GM12878 (cell line): Measurements from ENCODE around the gene ASB15. TPM values are rescaled to one million over a fixed set of nuclear protein-coding genes. Genes with fewer than 3 reads are reported as not detected.
A peak's percentile ranks its signal among the peaks of the same experiment; 100 is the strongest.

Experiments used
- ATAC-seq: fragments of 200-7000 bp; cut with Tn5 transposase; 3 replicates; pipeline ENCODE4 v1.9.1; 2020; ENCODE audit warnings: mild to moderate bottlenecking, moderate library complexity
- BruUV-seq: library from RNA; stranded (reverse); fragments of 400-500 nt; replicated peaks from 2 replicates; lab custom pipeline; 2021; lab: Mats Ljungman, UMichigan
- CTCF ChIA-PET: fragments of 300-600 bp; sonication (Branson Sonifier 250); formaldehyde crosslinking; extraction: SDS; loops from one replicate; lab custom pipeline; 2021; ENCODE audit warnings: inconsistent platforms; lab: Yijun Ruan, JAX
- POLR2A ChIA-PET: fragments of 350-600 bp; formaldehyde crosslinking; extraction: SDS; loops from one replicate; lab custom pipeline; 2021; ENCODE audit warnings: inconsistent platforms; lab: Charles Lee
- RAD21 ChIA-PET: fragments of 300-600 bp; sonication (Branson Sonifier 250); formaldehyde crosslinking; loops from one replicate; lab custom pipeline; 2023; ENCODE audit warnings: antibody characterized with exemption; ENCODE audit not compliant: unreplicated experiment; lab: Charles Lee
- SMC1A ChIA-PET: fragments of 300-600 bp; sonication (Branson Sonifier 250); formaldehyde crosslinking; loops from one replicate; lab custom pipeline; 2023; ENCODE audit not compliant: unreplicated experiment, uncharacterized antibody; lab: Charles Lee
- DNase-seq: peaks from one replicate; pipeline ENCODE4 v3.0.0-alpha.2; 2011; ENCODE audit warnings: low read depth, low spot score
- FAIRE-seq: peaks from 3 replicates; lab custom pipeline; 2011; peaks lifted over from hg19 to GRCh38; lab: Jason Lieb, UNC
- H2AFZ ChIP-seq: 2 replicates; pipeline ENCODE4 v1.6.0; 2011; ENCODE audit warnings: low read depth, low read length, control low read depth; ENCODE audit not compliant: control insufficient read depth
- H3K27ac ChIP-seq: 2 replicates; pipeline ENCODE4 v1.5.1; 2011; ENCODE audit warnings: control low read depth; ENCODE audit not compliant: control insufficient read depth, insufficient read depth
- H3K27me3 ChIP-seq, 2 experiments: replicated peaks in 1 of 2; 2 replicates each; pipeline versions ENCODE4 v1.6.0 to v1.6.1; 2011; ENCODE audit warnings: low read length in 1 of 2; ENCODE audit not compliant: control insufficient read depth in 2 of 2, insufficient read depth in 2 of 2
- H3K36me3 ChIP-seq, 2 experiments: 2 replicates each; pipeline ENCODE4 v1.5.1; 2011; ENCODE audit warnings: low read length in 1 of 2; ENCODE audit not compliant: control insufficient read depth in 2 of 2, insufficient read depth in 2 of 2
- H3K4me1 ChIP-seq: 2 replicates; pipeline ENCODE4 v1.6.1; 2011; ENCODE audit warnings: mild to moderate bottlenecking, low read length, moderate library complexity, mixed read lengths; ENCODE audit not compliant: control insufficient read depth, insufficient read depth
- H3K4me2 ChIP-seq: 2 replicates; pipeline ENCODE4 v1.6.0; 2011; ENCODE audit warnings: control low read depth; ENCODE audit not compliant: control insufficient read depth, insufficient read depth
- H3K4me3 ChIP-seq: fragments of 200-600 bp; sonication (generic); 2 replicates; pipeline ENCODE4 v1.5.1; 2016
- H3K79me2 ChIP-seq: 2 replicates; pipeline ENCODE4 v1.6.0; 2011; ENCODE audit warnings: low read length; ENCODE audit not compliant: control insufficient read depth, insufficient read depth
- H3K9ac ChIP-seq: 2 replicates; pipeline ENCODE4 v1.8.0; 2011; ENCODE audit warnings: low read length, control low read depth, mixed read lengths; ENCODE audit not compliant: control insufficient read depth, insufficient read depth
- H3K9me3 ChIP-seq: replicated peaks from 3 replicates; pipeline ENCODE4 v1.5.1; 2011; ENCODE audit warnings: mild to moderate bottlenecking, low read length; ENCODE audit not compliant: control insufficient read depth, insufficient read depth
- H4K20me1 ChIP-seq: 2 replicates; pipeline ENCODE4 v1.6.0; 2011; ENCODE audit not compliant: control insufficient read depth, insufficient read depth
- BACH1 ChIP-seq: fragments of 450-650 bp; IDR thresholded peaks from 2 replicates; pipeline ENCODE4 v1.6.1; 2017; ENCODE audit warnings: mild to moderate bottlenecking, borderline replicate concordance
- BRCA1 ChIP-seq: IDR thresholded peaks from 2 replicates; pipeline ENCODE4 v1.6.1; 2011; ENCODE audit warnings: low read depth, low read length, improper control_type of control experiment
- CHD2 ChIP-seq: IDR thresholded peaks from 2 replicates; pipeline ENCODE4 v1.6.1; 2011; ENCODE audit warnings: low read depth, low read length, improper control_type of control experiment, borderline replicate concordance
- CREB1 ChIP-seq: IDR thresholded peaks from 2 replicates; pipeline ENCODE4 v1.6.1; 2012; ENCODE audit warnings: low read depth, mild to moderate bottlenecking, inconsistent platforms
- CREM ChIP-seq: IDR thresholded peaks from 2 replicates; pipeline ENCODE4 v1.6.1; 2014; ENCODE audit warnings: antibody characterized with exemption, low read depth
- FOXM1 ChIP-seq: IDR thresholded peaks from 2 replicates; pipeline ENCODE4 v1.6.1; 2012; ENCODE audit warnings: low read depth, mild to moderate bottlenecking, inconsistent platforms, low read length, moderate library complexity
- MEF2A ChIP-seq: IDR thresholded peaks from 2 replicates; pipeline ENCODE4 v1.6.1; 2011; ENCODE audit warnings: low read depth, mild to moderate bottlenecking, low read length, moderate library complexity; ENCODE audit not compliant: insufficient read depth
- NRF1 ChIP-seq: conservative IDR thresholded peaks from 2 replicates; pipeline ENCODE4 v1.6.1; 2011; ENCODE audit warnings: mild to moderate bottlenecking, low read depth, low read length, improper control_type of control experiment
- PAX5 ChIP-seq: IDR thresholded peaks from 2 replicates; pipeline ENCODE4 v1.6.1; 2011; ENCODE audit warnings: low read depth, low read length, borderline replicate concordance
- RB1 ChIP-seq: fragments of 450-650 bp; formaldehyde crosslinking; IDR thresholded peaks from 2 replicates; pipeline ENCODE4 v1.6.1; 2017; ENCODE audit warnings: mild to moderate bottlenecking, borderline replicate concordance
- RCOR1 ChIP-seq: conservative IDR thresholded peaks from 2 replicates; pipeline ENCODE4 v1.6.1; 2012; ENCODE audit warnings: low read depth, low read length, improper control_type of control experiment
- TCF3 ChIP-seq: IDR thresholded peaks from 2 replicates; pipeline ENCODE4 v1.6.1; 2012; ENCODE audit warnings: low read depth, mild to moderate bottlenecking, low read length, borderline replicate concordance; ENCODE audit not compliant: insufficient read depth
- ZNF24 ChIP-seq: fragments of 450-650 bp; IDR thresholded peaks from 2 replicates; pipeline ENCODE4 v1.6.1; 2017; ENCODE audit warnings: antibody characterized with exemption, mild to moderate bottlenecking
- ZNF274 ChIP-seq: IDR thresholded peaks from one replicate; pipeline ENCODE4 v1.8.0; 2011; ENCODE audit not compliant: insufficient read length, insufficient read depth
- WGBS: methylation state at CpG from one replicate; pipeline ENCODE4 v1.1.6; 2016; ENCODE audit warnings: low lambda C conversion rate; ENCODE audit not compliant: insufficient replicate concordance, insufficient coverage; ENCODE audit errors: missing lambda C conversion rate; 5-methylcytosine and 5-hydroxymethylcytosine counted together
- in situ Hi-C: fragments of 300-500 bp; cut with MboI; formaldehyde crosslinking; loops from 9 replicates; pipeline ENCODE4 v1.14.3; 2018; ENCODE audit warnings: mixed read lengths
- intact Hi-C: fragments of 100-400 bp; cut with micrococcal nuclease; formaldehyde crosslinking; loops from one replicate; pipeline ENCODE4 v1.14.2; 2022; ENCODE audit not compliant: unreplicated experiment
- polyA plus RNA-seq, 11 experiments: library from polyadenylated mRNA; depleted of rRNA in 4 of 11; unstranded in 6 of 11; stranded (reverse) in 5 of 11; fragments of >200 nt; fragmentation: Nextera tagmentation in 4 of 11; fragmentation: Illumina TruSeq in 1 of 11; extraction: Ambion mirVana in 4 of 11; extraction: Trizol in 1 of 11; gene quantifications; 1 replicate in 1 of 11; 2 replicates in 10 of 11; pipeline versions ENCODE4 v1.2.1 to v1.2.3, GENCODE V29; 2011 to 2016; ENCODE audit warnings: inconsistent platforms in 2 of 11, missing spikeins in 2 of 11, low read depth in 1 of 11
- total RNA-seq, 4 experiments: library from RNA; depleted of rRNA in 3 of 4; stranded (reverse); fragments of >200 nt in 3 of 4; fragmentation: Illumina TruSeq in 1 of 4; extraction: Trizol in 1 of 4; gene quantifications; 2 replicates each; pipeline versions ENCODE4 v1.2.1 to v1.2.3, GENCODE V29; 2013 to 2021
- TF ChIP-seq, protein P1 (sequence below): fragments of 450-650 bp; IDR thresholded peaks from 2 replicates; pipeline ENCODE4 v1.6.1; 2017; ENCODE audit warnings: mild to moderate bottlenecking, moderate library complexity
- TF ChIP-seq, protein P2 (sequence below): fragments of 450-650 bp; formaldehyde crosslinking; IDR thresholded peaks from 2 replicates; pipeline ENCODE4 v1.4.0; 2022; ENCODE audit warnings: mild to moderate bottlenecking, moderate library complexity

The ASB15 gene
- total and polyA plus RNA-seq, 10 of the 15 experiments (the other 5 are each of a cell fraction or from before 2014, with no cell fraction given): not detected

DNA sequence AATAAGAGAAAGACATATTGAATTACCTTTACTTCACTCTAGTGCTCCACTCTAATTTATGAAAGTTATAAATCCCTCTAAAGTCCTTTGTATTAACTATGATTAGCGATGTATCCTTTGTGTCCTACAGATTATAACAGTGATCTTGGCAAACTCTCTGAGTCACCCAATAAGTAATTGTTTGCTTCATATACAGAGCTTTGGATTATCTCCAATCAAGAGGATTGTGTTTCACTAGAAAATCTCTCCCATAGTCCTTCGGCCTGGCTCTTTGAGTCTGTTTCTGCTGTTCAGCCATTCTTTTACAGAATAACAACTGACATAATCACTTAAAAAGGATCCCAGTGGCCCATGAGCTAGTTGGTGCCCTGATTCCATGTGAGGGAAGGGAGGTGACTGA, 63.5 kb downstream of the ASB15 start (continued):
- TF ChIP-seq, protein P1, sequence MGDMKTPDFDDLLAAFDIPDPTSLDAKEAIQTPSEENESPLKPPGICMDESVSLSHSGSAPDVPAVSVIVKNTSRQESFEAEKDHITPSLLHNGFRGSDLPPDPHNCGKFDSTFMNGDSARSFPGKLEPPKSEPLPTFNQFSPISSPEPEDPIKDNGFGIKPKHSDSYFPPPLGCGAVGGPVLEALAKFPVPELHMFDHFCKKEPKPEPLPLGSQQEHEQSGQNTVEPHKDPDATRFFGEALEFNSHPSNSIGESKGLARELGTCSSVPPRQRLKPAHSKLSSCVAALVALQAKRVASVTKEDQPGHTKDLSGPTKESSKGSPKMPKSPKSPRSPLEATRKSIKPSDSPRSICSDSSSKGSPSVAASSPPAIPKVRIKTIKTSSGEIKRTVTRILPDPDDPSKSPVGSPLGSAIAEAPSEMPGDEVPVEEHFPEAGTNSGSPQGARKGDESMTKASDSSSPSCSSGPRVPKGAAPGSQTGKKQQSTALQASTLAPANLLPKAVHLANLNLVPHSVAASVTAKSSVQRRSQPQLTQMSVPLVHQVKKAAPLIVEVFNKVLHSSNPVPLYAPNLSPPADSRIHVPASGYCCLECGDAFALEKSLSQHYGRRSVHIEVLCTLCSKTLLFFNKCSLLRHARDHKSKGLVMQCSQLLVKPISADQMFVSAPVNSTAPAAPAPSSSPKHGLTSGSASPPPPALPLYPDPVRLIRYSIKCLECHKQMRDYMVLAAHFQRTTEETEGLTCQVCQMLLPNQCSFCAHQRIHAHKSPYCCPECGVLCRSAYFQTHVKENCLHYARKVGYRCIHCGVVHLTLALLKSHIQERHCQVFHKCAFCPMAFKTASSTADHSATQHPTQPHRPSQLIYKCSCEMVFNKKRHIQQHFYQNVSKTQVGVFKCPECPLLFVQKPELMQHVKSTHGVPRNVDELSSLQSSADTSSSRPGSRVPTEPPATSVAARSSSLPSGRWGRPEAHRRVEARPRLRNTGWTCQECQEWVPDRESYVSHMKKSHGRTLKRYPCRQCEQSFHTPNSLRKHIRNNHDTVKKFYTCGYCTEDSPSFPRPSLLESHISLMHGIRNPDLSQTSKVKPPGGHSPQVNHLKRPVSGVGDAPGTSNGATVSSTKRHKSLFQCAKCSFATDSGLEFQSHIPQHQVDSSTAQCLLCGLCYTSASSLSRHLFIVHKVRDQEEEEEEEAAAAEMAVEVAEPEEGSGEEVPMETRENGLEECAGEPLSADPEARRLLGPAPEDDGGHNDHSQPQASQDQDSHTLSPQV: no peak
- TF ChIP-seq PAX5 (no peak), NRF1 (no peak), ZNF274 (no peak)

DNA sequence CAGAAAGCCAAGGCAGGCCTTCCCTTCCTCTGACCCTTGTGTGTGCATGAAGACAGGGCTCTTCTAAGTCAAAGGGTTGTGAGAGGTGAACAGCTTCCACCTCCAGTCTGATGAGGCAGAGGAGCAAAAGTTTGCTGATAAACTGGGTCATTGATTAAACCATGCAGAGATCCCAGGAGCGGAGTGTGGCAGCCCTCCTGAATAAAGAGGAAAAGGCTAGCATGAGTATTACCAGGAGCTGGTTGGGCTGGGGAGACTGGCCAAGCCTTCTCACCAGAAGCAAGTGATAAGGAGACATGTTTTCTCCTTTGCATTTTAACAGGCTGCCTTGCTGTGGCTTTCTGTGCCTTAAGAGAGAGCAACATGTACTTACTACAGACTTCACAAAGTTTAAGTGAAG, 64.3 kb downstream of the ASB15 start:
- H3K79me2 ChIP-seq: no peaks in the 10 kb centered on the region
- FAIRE-seq: no peak
- ChIA-PET CTCF (interaction anchor here (0.9 kb wide), 1 partner anchor 17 kb away, joined by 3 read pairs; no protein-coding TSS in a partner anchor), SMC1A (interaction anchor here (2.3 kb wide), 1 partner anchor 206 kb away, joined by 8 read pairs; no protein-coding TSS in a partner anchor), RAD21 (interaction anchor here (1.2 kb wide), 1 partner anchor 16 kb away, joined by 4 read pairs; no protein-coding TSS in a partner anchor), POLR2A (no interaction called here)
- H3K36me3 ChIP-seq: no peaks in the 10 kb centered on the region
- H3K4me3 ChIP-seq: no peak overlapping the region
- no TSS peak for BruUV-seq
- DNase-seq: no peak
- no peak overlapping the region for H3K4me2 ChIP-seq
- intact Hi-C loops: no loop called here
- no peak overlapping the region for H2AFZ ChIP-seq
- in situ Hi-C loops: no loop called here
- H3K4me1 ChIP-seq: no peaks in the 10 kb centered on the region
- WGBS: 0% methylated on average over 1 of the region's 1 CpG
- no peak overlapping the region for H3K9ac ChIP-seq
- no peaks in the 10 kb centered on the region for H3K9me3 ChIP-seq
- no peaks in the 10 kb centered on the region for H4K20me1 ChIP-seq
- peak; percentile 19; the same call in 1 of the 3 replicates for ATAC-seq
- H3K27me3 ChIP-seq: no peaks in the 10 kb centered on the region
- H3K27ac ChIP-seq: no peak overlapping the region
- TF ChIP-seq BACH1 (no peak), CREM (no peak), BRCA1 (no peak), TCF3 (no peak), CREB1 (no peak), RB1 (no peak), RCOR1 (no peak), FOXM1 (no peak), MEF2A (no peak), ZNF24 (no peak), CHD2 (no peak)
- TF ChIP-seq, protein P2, sequence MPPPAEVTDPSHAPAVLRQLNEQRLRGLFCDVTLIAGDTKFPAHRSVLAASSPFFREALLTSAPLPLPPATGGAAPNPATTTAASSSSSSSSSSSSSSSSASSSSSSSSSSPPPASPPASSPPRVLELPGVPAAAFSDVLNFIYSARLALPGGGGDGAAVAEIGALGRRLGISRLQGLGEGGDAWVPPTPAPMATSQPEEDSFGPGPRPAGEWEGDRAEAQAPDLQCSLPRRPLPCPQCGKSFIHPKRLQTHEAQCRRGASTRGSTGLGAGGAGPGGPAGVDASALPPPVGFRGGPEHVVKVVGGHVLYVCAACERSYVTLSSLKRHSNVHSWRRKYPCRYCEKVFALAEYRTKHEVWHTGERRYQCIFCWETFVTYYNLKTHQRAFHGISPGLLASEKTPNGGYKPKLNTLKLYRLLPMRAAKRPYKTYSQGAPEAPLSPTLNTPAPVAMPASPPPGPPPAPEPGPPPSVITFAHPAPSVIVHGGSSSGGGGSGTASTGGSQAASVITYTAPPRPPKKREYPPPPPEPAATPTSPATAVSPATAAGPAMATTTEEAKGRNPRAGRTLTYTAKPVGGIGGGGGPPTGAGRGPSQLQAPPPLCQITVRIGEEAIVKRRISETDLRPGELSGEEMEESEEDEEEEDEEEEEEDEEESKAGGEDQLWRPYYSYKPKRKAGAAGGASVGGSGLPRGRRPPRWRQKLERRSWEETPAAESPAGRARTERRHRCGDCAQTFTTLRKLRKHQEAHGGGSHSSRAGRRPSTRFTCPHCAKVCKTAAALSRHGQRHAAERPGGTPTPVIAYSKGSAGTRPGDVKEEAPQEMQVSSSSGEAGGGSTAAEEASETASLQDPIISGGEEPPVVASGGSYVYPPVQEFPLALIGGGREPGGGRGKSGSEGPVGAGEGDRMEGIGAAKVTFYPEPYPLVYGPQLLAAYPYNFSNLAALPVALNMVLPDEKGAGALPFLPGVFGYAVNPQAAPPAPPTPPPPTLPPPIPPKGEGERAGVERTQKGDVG (CRISPR knock-in tag): no peak
